GM12878 (cell line): ENCODE measurements around the gene PPP1R13B.

ENCODE experiments used
- EZH2 ChIP-seq: IDR thresholded peaks from 2 replicates; pipeline ENCODE4 v1.6.1; 2012; ENCODE audit warnings: low read depth, mild to moderate bottlenecking, control low read depth, inconsistent platforms, low read length, borderline replicate concordance; ENCODE audit not compliant: control insufficient read depth
- NRF1 ChIP-seq: conservative IDR thresholded peaks from 2 replicates; pipeline ENCODE4 v1.6.1; 2011; ENCODE audit warnings: mild to moderate bottlenecking, low read depth, low read length, improper control_type of control experiment
- TF ChIP-seq, protein P1 (sequence below): IDR thresholded peaks from 2 replicates; pipeline ENCODE4 v1.6.1; 2011; ENCODE audit warnings: low read depth, mild to moderate bottlenecking, low read length, moderate library complexity, borderline replicate concordance; ENCODE audit errors: extremely low read depth
- TF ChIP-seq, protein P2 (sequence below): IDR thresholded peaks from 2 replicates; pipeline ENCODE4 v1.6.1; 2012; ENCODE audit warnings: low read length, inconsistent platforms

DNA sequence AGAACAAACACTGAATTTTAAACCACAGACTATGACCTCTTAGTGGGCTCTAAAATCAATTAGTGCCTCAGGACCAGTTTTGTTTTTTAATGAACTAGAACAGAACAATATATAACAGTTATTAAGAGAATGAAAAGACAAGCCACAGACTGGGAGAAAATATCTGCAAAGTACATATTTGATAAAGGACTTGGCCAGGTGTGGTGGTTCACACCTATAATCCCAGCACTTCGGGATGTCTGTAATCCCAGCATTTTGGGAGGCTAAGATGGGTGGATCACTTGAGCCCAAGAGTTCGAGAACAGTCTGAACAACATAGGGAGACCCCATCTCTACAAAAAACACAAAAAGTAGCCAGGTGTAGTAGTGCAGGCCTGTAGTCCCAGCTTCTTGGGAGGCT, 36.2 kb downstream of the PPP1R13B start:
- TF ChIP-seq EZH2 (no peak), NRF1 (no peak)
- TF ChIP-seq, protein P1, sequence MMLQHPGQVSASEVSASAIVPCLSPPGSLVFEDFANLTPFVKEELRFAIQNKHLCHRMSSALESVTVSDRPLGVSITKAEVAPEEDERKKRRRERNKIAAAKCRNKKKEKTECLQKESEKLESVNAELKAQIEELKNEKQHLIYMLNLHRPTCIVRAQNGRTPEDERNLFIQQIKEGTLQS: no peak
- TF ChIP-seq, protein P2, sequence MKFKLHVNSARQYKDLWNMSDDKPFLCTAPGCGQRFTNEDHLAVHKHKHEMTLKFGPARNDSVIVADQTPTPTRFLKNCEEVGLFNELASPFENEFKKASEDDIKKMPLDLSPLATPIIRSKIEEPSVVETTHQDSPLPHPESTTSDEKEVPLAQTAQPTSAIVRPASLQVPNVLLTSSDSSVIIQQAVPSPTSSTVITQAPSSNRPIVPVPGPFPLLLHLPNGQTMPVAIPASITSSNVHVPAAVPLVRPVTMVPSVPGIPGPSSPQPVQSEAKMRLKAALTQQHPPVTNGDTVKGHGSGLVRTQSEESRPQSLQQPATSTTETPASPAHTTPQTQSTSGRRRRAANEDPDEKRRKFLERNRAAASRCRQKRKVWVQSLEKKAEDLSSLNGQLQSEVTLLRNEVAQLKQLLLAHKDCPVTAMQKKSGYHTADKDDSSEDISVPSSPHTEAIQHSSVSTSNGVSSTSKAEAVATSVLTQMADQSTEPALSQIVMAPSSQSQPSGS: no peak
